IMR-90 (cell line): ENCODE measurements around the gene KDM6A. TPM values are rescaled to one million over a fixed set of nuclear protein-coding genes. Genes with fewer than 3 reads are reported as not detected.
A peak's percentile ranks its signal among the peaks of the same experiment; 100 is the strongest.

ENCODE experiments used
- ATAC-seq: fragments of 200-7000 bp; cut with Tn5 transposase; 2 replicates; pipeline ENCODE4 v1.9.1; 2020; ENCODE audit warnings: low read depth, mild to moderate bottlenecking, moderate library complexity
- BruUV-seq: library from RNA; stranded (reverse); fragments of 400-500 nt; replicated peaks from 2 replicates; lab custom pipeline; 2021; lab: Mats Ljungman, UMichigan
- CTCF ChIA-PET: fragments of 300-600 bp; formaldehyde crosslinking; extraction: SDS; loops from one replicate; lab custom pipeline; 2021; ENCODE audit warnings: antibody characterized with exemption; lab: Yijun Ruan, JAX
- POLR2A ChIA-PET: fragments of 300-600 bp; sonication (Branson Sonifier 250); formaldehyde crosslinking; loops from one replicate; lab custom pipeline; 2022; ENCODE audit warnings: antibody characterized with exemption; ENCODE audit not compliant: unreplicated experiment; lab: Charles Lee
- DNase-seq: peaks from one replicate; pipeline ENCODE4 v3.0.0; 2013
- H2AFZ ChIP-seq: replicated peaks from 2 replicates; pipeline ENCODE3; 2013; ENCODE audit warnings: low read length, mild to moderate bottlenecking; ENCODE audit not compliant: poor library complexity
- H2AK5ac ChIP-seq: 2 replicates; pipeline ENCODE4 v1.6.1; 2013; ENCODE audit warnings: low read depth, low read length, inconsistent platforms
- H2AK9ac ChIP-seq: replicated peaks from 2 replicates; pipeline ENCODE3; 2013; ENCODE audit warnings: mild to moderate bottlenecking, low read depth, low read length, moderate library complexity; ENCODE audit not compliant: poor library complexity
- H2BK120ac ChIP-seq: 2 replicates; pipeline ENCODE4 v1.6.1; 2013; ENCODE audit warnings: low read depth, low read length, inconsistent platforms
- H2BK15ac ChIP-seq: 3 replicates; pipeline ENCODE4 v1.6.1; 2013; ENCODE audit warnings: low read depth, low read length, inconsistent platforms
- H2BK20ac ChIP-seq: 2 replicates; pipeline ENCODE4 v1.6.1; 2013; ENCODE audit warnings: low read depth, mild to moderate bottlenecking, inconsistent platforms, low read length, moderate library complexity
- H2BK5ac ChIP-seq: 2 replicates; pipeline ENCODE4 v1.6.1; 2013; ENCODE audit warnings: mild to moderate bottlenecking, low read depth, low read length, inconsistent platforms; ENCODE audit not compliant: poor library complexity, severe bottlenecking
- H3K14ac ChIP-seq: replicated peaks from 2 replicates; pipeline ENCODE4 v1.6.1; 2013; ENCODE audit warnings: low read depth, low read length, inconsistent platforms
- H3K18ac ChIP-seq: 2 replicates; pipeline ENCODE4 v1.6.1; 2013; ENCODE audit warnings: low read depth, low read length, control low read depth
- H3K23ac ChIP-seq: 2 replicates; pipeline ENCODE4 v1.6.1; 2013; ENCODE audit warnings: low read depth, low read length, inconsistent platforms
- H3K27ac ChIP-seq: 2 replicates; pipeline ENCODE4 v1.5.1; 2013; ENCODE audit warnings: mild to moderate bottlenecking, control low read depth, low read length; ENCODE audit not compliant: insufficient read depth
- H3K27me3 ChIP-seq: 2 replicates; pipeline ENCODE4 v1.6.1; 2013; ENCODE audit warnings: low read length; ENCODE audit not compliant: control insufficient read depth, insufficient read depth
- H3K36me3 ChIP-seq: 2 replicates; pipeline ENCODE4 v1.6.1; 2013; ENCODE audit warnings: low read length, mixed read lengths; ENCODE audit not compliant: control insufficient read depth, insufficient read depth
- H3K4ac ChIP-seq: 2 replicates; pipeline ENCODE4 v1.6.1; 2013; ENCODE audit warnings: low read depth, low read length, inconsistent platforms
- H3K4me1 ChIP-seq: 2 replicates; pipeline ENCODE4 v1.6.1; 2013; ENCODE audit warnings: low read length, mixed read lengths; ENCODE audit not compliant: control insufficient read depth, insufficient read depth
- H3K4me2 ChIP-seq: 2 replicates; pipeline ENCODE4 v1.6.1; 2013; ENCODE audit warnings: low read depth, mild to moderate bottlenecking, control low read depth, low read length, moderate library complexity
- H3K4me3 ChIP-seq: 2 replicates; pipeline ENCODE4 v1.5.1; 2013; ENCODE audit warnings: low read depth, mild to moderate bottlenecking, control low read depth, low read length, moderate library complexity; ENCODE audit not compliant: insufficient read depth
- H3K56ac ChIP-seq: 2 replicates; pipeline ENCODE4 v1.6.1; 2013; ENCODE audit warnings: low read length, inconsistent platforms; ENCODE audit not compliant: insufficient read depth; ENCODE audit errors: extremely low read depth
- H3K79me1 ChIP-seq, 2 experiments: 2 replicates each; pipeline ENCODE4 v1.6.1; 2013; ENCODE audit warnings: low read length in 2 of 2, inconsistent platforms in 1 of 2, low read depth in 1 of 2
- H3K9ac ChIP-seq: 2 replicates; pipeline ENCODE4 v1.6.1; 2013; ENCODE audit warnings: low read depth, low read length, control low read depth
- H3K9me1 ChIP-seq: 2 replicates; pipeline ENCODE4 v1.6.1; 2013; ENCODE audit warnings: low read length, inconsistent platforms; ENCODE audit not compliant: insufficient read depth
- H3K9me3 ChIP-seq: 2 replicates; pipeline ENCODE4 v1.6.1; 2013; ENCODE audit warnings: low read length; ENCODE audit not compliant: control insufficient read depth, insufficient read depth
- H4K20me1 ChIP-seq: 2 replicates; pipeline ENCODE4 v1.6.1; 2013; ENCODE audit warnings: low read length, inconsistent platforms; ENCODE audit not compliant: insufficient read depth
- H4K5ac ChIP-seq: 2 replicates; pipeline ENCODE4 v1.6.1; 2013; ENCODE audit warnings: mild to moderate bottlenecking, low read depth, low read length, control low read depth
- H4K8ac ChIP-seq, 2 experiments: 2 replicates each; pipeline ENCODE4 v1.6.1; 2013; ENCODE audit warnings: low read depth in 2 of 2, low read length in 2 of 2, control low read depth in 1 of 2, inconsistent platforms in 1 of 2
- H4K91ac ChIP-seq: 2 replicates; pipeline ENCODE4 v1.6.1; 2013; ENCODE audit warnings: low read depth, low read length, inconsistent platforms; ENCODE audit not compliant: insufficient read depth
- NFE2L2 ChIP-seq: fragments of 150-350 bp; IDR thresholded peaks from 2 replicates; pipeline ENCODE4 v1.6.1; 2016; ENCODE audit warnings: low read depth, mild to moderate bottlenecking, low read length
- RAD21 ChIP-seq: IDR thresholded peaks from 2 replicates; pipeline ENCODE4 v1.6.1; 2012; ENCODE audit warnings: low read length, improper control_type of control experiment
- RCOR1 ChIP-seq: IDR thresholded peaks from 2 replicates; pipeline ENCODE4 v1.6.1; 2012; ENCODE audit warnings: mild to moderate bottlenecking, low read length, improper control_type of control experiment; ENCODE audit not compliant: insufficient replicate concordance
- RFX5 ChIP-seq: IDR thresholded peaks from 2 replicates; pipeline ENCODE4 v1.8.0; 2012; ENCODE audit warnings: low read depth, mild to moderate bottlenecking, low read length, moderate library complexity
- WGBS, 2 experiments: methylation state at CpG; one replicate each; pipeline versions ENCODE4 v1.1.5 to v1.1.7; 2013; ENCODE audit warnings: missing lambda C conversion rate in 2 of 2; ENCODE audit not compliant: insufficient read length in 1 of 2; ENCODE audit errors: extremely low coverage in 2 of 2; 5-methylcytosine and 5-hydroxymethylcytosine counted together
- dilution Hi-C: fragments of 300-500 bp; cut with HindIII; formaldehyde crosslinking; loops from one replicate; pipeline ENCODE4 v1.14.3; 2018; ENCODE audit warnings: low sequenced_read_pairs; ENCODE audit not compliant: unreplicated experiment
- in situ Hi-C: fragments of 300-500 bp; cut with MboI; formaldehyde crosslinking; loops from 3 replicates; pipeline ENCODE4 v1.14.3; 2019; ENCODE audit warnings: low sequenced_read_pairs, inconsistent platforms, mixed read lengths
- intact Hi-C: fragments of 100-400 bp; cut with micrococcal nuclease; formaldehyde crosslinking; loops from 2 replicates; pipeline ENCODE4 v1.10.0; 2022
- polyA plus RNA-seq, 3 experiments: library from polyadenylated mRNA; depleted of rRNA; stranded (reverse); fragments of >200 nt; gene quantifications; 2 replicates each; pipeline ENCODE4 v1.2.3, GENCODE V29; 2012; ENCODE audit warnings: low replicate concordance in 1 of 3
- total RNA-seq: library from RNA; depleted of rRNA; stranded (reverse); fragments of >200 nt; gene quantifications from 2 replicates; pipeline ENCODE4 v1.2.3, GENCODE V29; 2012

The KDM6A gene
- total and polyA plus RNA-seq, 2 of the 4 experiments (the other 2 are of a cell fraction) = 11.7 to 24.9 TPM

- dilution Hi-C loops = no loop called here
- H2BK5ac ChIP-seq = peak overlapping the region; percentile 45
- H2AK5ac ChIP-seq = no peak overlapping the region
- in situ Hi-C loops = no loop called here
- no peak overlapping the region for H3K56ac ChIP-seq
- no peak overlapping the region for H3K4ac ChIP-seq
- H2BK15ac ChIP-seq = no peak overlapping the region
- ATAC-seq (0 out of 2 replicates have a peak, but pooled peaks have one; percentile 40), DNase-seq (no peak)
- H3K36me3 ChIP-seq = no peaks in the 10 kb centered on the region
- intact Hi-C loops = loop anchor here (1.0 kb wide), 1 partner anchor 29 kb away; no protein-coding TSS in a partner anchor
- no peak overlapping the region for H3K18ac ChIP-seq
- H4K20me1 ChIP-seq = no peaks in the 10 kb centered on the region; the same call in 1 of the 2 replicates
- no peak overlapping the region for H2BK120ac ChIP-seq
- H3K27me3 ChIP-seq = no peaks in the 10 kb centered on the region
- H2AK9ac ChIP-seq = no peak overlapping the region
- BruUV-seq = no TSS peak
- H2AFZ ChIP-seq = no peak overlapping the region
- no peak overlapping the region for H3K4me2 ChIP-seq
- H3K79me1 ChIP-seq = peaks cover 3 to 8% of the 10 kb centered on the region in 2 experiments; a peak in 2 of 4 replicates
- TF ChIP-seq RFX5 = no peak
- peak; percentile 54 for TF ChIP-seq NFE2L2
- no peak for TF ChIP-seq RCOR1
- TF ChIP-seq RAD21 = no peak
- no peaks in the 10 kb centered on the region for H3K9me3 ChIP-seq
- no CpG with 5 or more reads among the region's 1 CpG for whole genome bisulfite sequencing, 2 experiments
- H3K9me1 ChIP-seq = no peaks in the 10 kb centered on the region
- no peak overlapping the region for H4K5ac ChIP-seq
- H3K23ac ChIP-seq = no peak overlapping the region
- H4K8ac ChIP-seq = no peak overlapping the region
- no peak overlapping the region for H3K14ac ChIP-seq
- no peak overlapping the region for H2BK20ac ChIP-seq
- H3K9ac ChIP-seq = no peak overlapping the region
- no peak overlapping the region for H3K4me3 ChIP-seq
- no peak overlapping the region for H3K27ac ChIP-seq
- no peaks in the 10 kb centered on the region for H3K4me1 ChIP-seq
- ChIA-PET CTCF (no interaction called here), POLR2A (no interaction called here)
- no peak overlapping the region for H4K91ac ChIP-seq
Measured at GRCh38 chrX:45046417-45046816, 173.4 kb downstream of the KDM6A start.
